NK-92 (cell line): ENCODE results near the gene TMEM150C.

Source experiments
- DNase-seq: peaks from one replicate; lab custom pipeline; 2025; ENCODE audit not compliant: unreplicated experiment; lab: John Stamatoyannopoulos, UW

Gene TMEM150C

GRCh38 chr4:82519072-82519471 is 42.7 kb downstream of the TMEM150C start:
- no peak for DNase-seq

GRCh38 chr4:82517043-82517442 is 44.7 kb downstream of the TMEM150C start:
- no peak for DNase-seq

GRCh38 chr4:82515705-82516104 is 46.1 kb downstream of the TMEM150C start:
- DNase-seq = no peak

GRCh38 chr4:82513382-82513781 is 48.4 kb downstream of the TMEM150C start:
- DNase-seq = no peak

GRCh38 chr4:82510216-82510615 is 51.6 kb downstream of the TMEM150C start:
- DNase-seq = no peak

GRCh38 chr4:82508806-82509428 is 52.9 kb downstream of the TMEM150C start:
- DNase-seq = no peak

GRCh38 chr4:82508011-82508410 is 53.8 kb downstream of the TMEM150C start:
- no peak for DNase-seq

GRCh38 chr4:82501154-82501442 is 60.7 kb downstream of the TMEM150C start:
- no peak for DNase-seq

GRCh38 chr4:82500435-82501153 is 61.2 kb downstream of the TMEM150C start:
- no peak for DNase-seq

- DNase-seq = no peak
These were observed 61.9 kb downstream of the TMEM150C start for GRCh38 chr4:82499738-82500434.

- no peak for DNase-seq
These were observed 65.4 kb downstream of the TMEM150C start for GRCh38 chr4:82496349-82496748.

GRCh38 chr4:82495666-82496065 is 66.1 kb downstream of the TMEM150C start:
- no peak for DNase-seq

- DNase-seq = no peak
These were observed 67.9 kb downstream of the TMEM150C start for GRCh38 chr4:82493721-82494425.

GRCh38 chr4:82491251-82491960 is 70.4 kb downstream of the TMEM150C start:
- no peak for DNase-seq

GRCh38 chr4:82489987-82490386 is 71.8 kb downstream of the TMEM150C start:
- DNase-seq = no peak

GRCh38 chr4:82489076-82489475 is 72.7 kb downstream of the TMEM150C start:
- DNase-seq = no peak

GRCh38 chr4:82484996-82485783 is 76.6 kb downstream of the TMEM150C start:
- no peak for DNase-seq

- no peak for DNase-seq
These were observed 79.4 kb downstream of the TMEM150C start for GRCh38 chr4:82482387-82482786.

GRCh38 chr4:82481506-82481840 is 80.3 kb downstream of the TMEM150C start:
- no peak for DNase-seq

GRCh38 chr4:82480771-82481505 is 80.8 kb downstream of the TMEM150C start:
- no peak for DNase-seq
